Hepatocyte (in vitro differentiated cells): ENCODE results near the gene ARHGAP1.

Experiments used
- CTCF ChIP-seq: fragments of 200-600 bp; sonication (generic); IDR thresholded peaks from 2 replicates; pipeline ENCODE4 v1.5.1; 2016; ENCODE audit warnings: antibody characterized with exemption, mild to moderate bottlenecking; ENCODE audit not compliant: poor library complexity
- EZH2 ChIP-seq: fragments of 200-600 bp; sonication (generic); IDR thresholded peaks from 2 replicates; pipeline ENCODE4 v1.6.1; 2016; ENCODE audit warnings: antibody characterized with exemption, mild to moderate bottlenecking, borderline replicate concordance

GRCh38 chr11:46643986-46644385 lies 56.4 kb downstream of the ARHGAP1 start:
- no peak for TF ChIP-seq CTCF
- no peak for TF ChIP-seq EZH2
